NT2/D1 (cell line): ENCODE measurements around the gene APBA2.
"Not testable (repeated sequence)": the region's sequence is repeated elsewhere in the genome, so short reads cannot be mapped to it uniquely, and the experiment has no call there.

Experiments used
- DNase-seq: peaks from one replicate; pipeline ENCODE4 v3.0.0-alpha.2; 2011; ENCODE audit warnings: low read depth, low spot score
- H3K27me3 ChIP-seq: 2 replicates; pipeline ENCODE4 v1.6.0; 2011; ENCODE audit warnings: mild to moderate bottlenecking; ENCODE audit not compliant: insufficient read length, insufficient read depth
- H3K36me3 ChIP-seq: 2 replicates; pipeline ENCODE4 v1.6.1; 2011; ENCODE audit warnings: mild to moderate bottlenecking, low read length, mixed read lengths; ENCODE audit not compliant: insufficient read depth, insufficient read length
- H3K4me1 ChIP-seq: 2 replicates; pipeline ENCODE4 v1.5.1; 2011; ENCODE audit not compliant: insufficient read depth, insufficient read length
- H3K4me3 ChIP-seq: 2 replicates; pipeline ENCODE4 v1.5.1; 2011; ENCODE audit warnings: low read depth; ENCODE audit not compliant: insufficient read length
- H3K9ac ChIP-seq: 2 replicates; pipeline ENCODE4 v1.6.0; 2011; ENCODE audit warnings: low read depth; ENCODE audit not compliant: insufficient read length
- H3K9me3 ChIP-seq: 2 replicates; pipeline ENCODE4 v1.5.1; 2011; ENCODE audit warnings: mild to moderate bottlenecking, low read length; ENCODE audit not compliant: insufficient read depth
- SUZ12 ChIP-seq: IDR thresholded peaks from 2 replicates; pipeline ENCODE4 v1.6.1; 2011; ENCODE audit not compliant: insufficient read length, insufficient read depth; ENCODE audit errors: extremely low read depth
- YY1 ChIP-seq: IDR thresholded peaks from 2 replicates; pipeline ENCODE4 v1.6.1; 2011; ENCODE audit not compliant: insufficient read length, insufficient read depth
- ZNF274 ChIP-seq: IDR thresholded peaks from 2 replicates; pipeline ENCODE4 v1.6.1; 2011; ENCODE audit warnings: mild to moderate bottlenecking, low read depth, low read length

Gene APBA2

GRCh38 chr15:29156521-29156920 is 270.7 kb downstream of the APBA2 start:
- Histone ChIP-seq H3K4me3 (no peak overlapping the region), H3K27me3 (no peaks in the 10 kb centered on the region), H3K9me3 (peaks cover 25% of the 10 kb centered on the region), H3K9ac (no peak overlapping the region), H3K36me3 (no peaks in the 10 kb centered on the region), H3K4me1 (no peaks in the 10 kb centered on the region)
- TF ChIP-seq ZNF274 (no peak), SUZ12 (no peak), YY1 (no peak)
- no peak for DNase-seq

- H3K9ac ChIP-seq, result no peak overlapping the region
- no peak overlapping the region for H3K4me3 ChIP-seq
- H3K4me1 ChIP-seq, result no peaks in the 10 kb centered on the region
- no peak for DNase-seq
- no peaks in the 10 kb centered on the region for H3K36me3 ChIP-seq
- peaks cover 25% of the 10 kb centered on the region for H3K9me3 ChIP-seq
- no peak for TF ChIP-seq YY1
- no peak for TF ChIP-seq ZNF274
- TF ChIP-seq SUZ12, result no peak
- no peaks in the 10 kb centered on the region for H3K27me3 ChIP-seq
These were observed 274.1 kb downstream of the APBA2 start for GRCh38 chr15:29159771-29160455.

DNA sequence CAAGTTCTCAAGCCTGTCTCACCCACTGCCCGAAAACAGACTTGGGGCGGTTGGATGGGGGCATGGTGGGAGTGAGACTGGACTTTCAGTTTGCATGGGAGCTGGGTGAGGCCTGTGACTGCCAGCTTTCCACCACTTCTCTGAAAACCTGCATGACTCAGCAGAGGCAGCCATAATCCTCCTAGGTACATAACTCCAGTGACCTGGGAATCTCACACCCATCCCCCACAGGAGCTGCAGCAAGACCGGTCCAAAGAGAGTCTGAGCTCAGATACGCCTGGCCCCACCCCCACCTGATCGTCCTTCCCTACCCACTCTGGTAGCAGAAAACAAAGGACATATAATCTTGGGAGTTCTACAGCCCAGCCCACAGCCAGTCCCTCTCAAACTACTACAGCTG is 276.6 kb downstream of the APBA2 start:
- DNase-seq, result peak; percentile 3
- no peaks in the 10 kb centered on the region for H3K4me1 ChIP-seq
- TF ChIP-seq SUZ12, result no peak
- no peak for TF ChIP-seq YY1
- no peak for TF ChIP-seq ZNF274
- peaks cover 25% of the 10 kb centered on the region for H3K9me3 ChIP-seq
- no peaks in the 10 kb centered on the region for H3K36me3 ChIP-seq
- no peaks in the 10 kb centered on the region for H3K27me3 ChIP-seq
- H3K4me3 ChIP-seq, result no peak overlapping the region
- no peak overlapping the region for H3K9ac ChIP-seq

GRCh38 chr15:29167122-29167521 is 281.3 kb downstream of the APBA2 start:
- not testable (repeated sequence) for H3K27me3 ChIP-seq, H3K4me3 ChIP-seq, H3K9me3 ChIP-seq, DNase-seq, H3K36me3 ChIP-seq, H3K9ac ChIP-seq, H3K4me1 ChIP-seq
